GM23338 (cell line): ENCODE data around the gene DNAJC8. TPM values are rescaled to one million over a fixed set of nuclear protein-coding genes. Genes with fewer than 3 reads are reported as not detected.

Experiments
- ATAC-seq: fragments of 200-7000 bp; cut with Tn5 transposase; 3 replicates; pipeline ENCODE4 v1.9.1; 2020
- DNase-seq: peaks from one replicate; pipeline ENCODE4 v3.0.0-alpha.2; 2015; ENCODE audit warnings: low spot score
- H2AFZ ChIP-seq: fragments of 200-600 bp; sonication (generic); 2 replicates; pipeline ENCODE4 v1.8.0; 2016; ENCODE audit warnings: antibody characterized with exemption, mild to moderate bottlenecking, moderate library complexity
- H3F3A ChIP-seq: fragments of 200-600 bp; sonication (generic); replicated peaks from 2 replicates; pipeline ENCODE4 v1.8.0; 2017; ENCODE audit warnings: antibody characterized with exemption, mixed run types, low read depth
- H3K27ac ChIP-seq: fragments of 200-600 bp; sonication (generic); 2 replicates; pipeline ENCODE4 v1.6.1; 2016; ENCODE audit warnings: low read depth
- H3K27me3 ChIP-seq: fragments of 200-600 bp; sonication (generic); 2 replicates; pipeline ENCODE4 v1.8.0; 2016; ENCODE audit warnings: mild to moderate bottlenecking, mixed run types, moderate library complexity; ENCODE audit not compliant: insufficient read depth
- H3K36me3 ChIP-seq: fragments of 200-600 bp; sonication (generic); 2 replicates; pipeline ENCODE4 v1.8.0; 2016; ENCODE audit warnings: mild to moderate bottlenecking; ENCODE audit not compliant: insufficient read depth
- H3K4me1 ChIP-seq: fragments of 200-600 bp; sonication (generic); 2 replicates; pipeline ENCODE4 v1.8.0; 2016; ENCODE audit warnings: mild to moderate bottlenecking, moderate library complexity; ENCODE audit not compliant: insufficient read depth
- H3K4me2 ChIP-seq: fragments of 200-600 bp; sonication (generic); 2 replicates; pipeline ENCODE4 v1.7.1; 2017; ENCODE audit warnings: mixed run types
- H3K4me3 ChIP-seq: fragments of 200-600 bp; sonication (generic); 2 replicates; pipeline ENCODE4 v1.6.1; 2016; ENCODE audit warnings: mixed run types
- H3K79me2 ChIP-seq: fragments of 200-600 bp; sonication (generic); replicated peaks from 2 replicates; pipeline ENCODE4 v1.8.0; 2017; ENCODE audit warnings: mild to moderate bottlenecking; ENCODE audit not compliant: insufficient read depth
- H3K9me2 ChIP-seq: fragments of 200-600 bp; sonication (generic); 2 replicates; pipeline ENCODE4 v1.8.0; 2017; ENCODE audit not compliant: insufficient read depth
- H4K20me1 ChIP-seq: fragments of 200-600 bp; sonication (generic); replicated peaks from 2 replicates; pipeline ENCODE4 v1.8.0; 2017; ENCODE audit warnings: mild to moderate bottlenecking; ENCODE audit not compliant: insufficient read depth
- H3K27ac Mint-ChIP-seq: 2 replicates; pipeline ENCODE4 v1.8.0; 2020; ENCODE audit warnings: inconsistent platforms, mild to moderate bottlenecking, moderate library complexity, mixed read lengths
- H3K27me3 Mint-ChIP-seq: 3 replicates; pipeline ENCODE4 v1.8.0; 2022; ENCODE audit warnings: low read depth, mild to moderate bottlenecking, moderate library complexity, mixed read lengths, inconsistent platforms; ENCODE audit not compliant: insufficient read depth, poor library complexity
- H3K36me3 Mint-ChIP-seq: 3 replicates; pipeline ENCODE4 v1.8.0; 2021; ENCODE audit warnings: low read depth, mild to moderate bottlenecking, inconsistent platforms, moderate library complexity, mixed read lengths
- H3K4me1 Mint-ChIP-seq: 3 replicates; pipeline ENCODE4 v1.8.0; 2020; ENCODE audit warnings: mild to moderate bottlenecking, inconsistent platforms, mixed read lengths
- H3K4me3 Mint-ChIP-seq: 3 replicates; pipeline ENCODE4 v1.8.0; 2021; ENCODE audit warnings: moderate library complexity, mild to moderate bottlenecking, inconsistent platforms, mixed read lengths
- H3K9me3 Mint-ChIP-seq: 3 replicates; pipeline ENCODE4 v1.8.0; 2020; ENCODE audit warnings: moderate library complexity, mild to moderate bottlenecking, inconsistent platforms, mixed read lengths
- CREB1 ChIP-seq: fragments of 250-450 bp; sonication (Bioruptor Pico); IDR thresholded peaks from 2 replicates; pipeline ENCODE4 v1.5.0; 2020; ENCODE audit warnings: low read depth, mild to moderate bottlenecking, moderate library complexity
- CTCF ChIP-seq, 2 experiments: fragments of 200-600 bp in 1 of 2; sonication (generic) in 1 of 2; conservative IDR thresholded peaks; 2 replicates each; pipeline versions ENCODE4 v1.5.1 to v1.6.1; 2016 to 2017; ENCODE audit warnings: antibody characterized with exemption in 2 of 2, low read depth in 2 of 2, mild to moderate bottlenecking in 2 of 2, moderate library complexity in 1 of 2
- ETS1 ChIP-seq: IDR thresholded peaks from 2 replicates; pipeline ENCODE4 v1.6.1; 2016; ENCODE audit warnings: antibody characterized with exemption
- EZH2 ChIP-seq: fragments of 200-600 bp; sonication (generic); IDR thresholded peaks from one replicate; pipeline ENCODE4 v1.8.0; 2017; ENCODE audit warnings: antibody characterized with exemption, mild to moderate bottlenecking, low read depth; ENCODE audit not compliant: unreplicated experiment
- JUNB ChIP-seq: IDR thresholded peaks from one replicate; pipeline ENCODE4 v1.6.1; 2016; ENCODE audit warnings: antibody characterized with exemption; ENCODE audit not compliant: unreplicated experiment
- NANOG ChIP-seq: IDR thresholded peaks from 2 replicates; pipeline ENCODE4 v1.6.1; 2016; ENCODE audit warnings: antibody characterized with exemption, borderline replicate concordance
- POLR2AphosphoS5 ChIP-seq: IDR thresholded peaks from 2 replicates; pipeline ENCODE4 v1.6.1; 2016; ENCODE audit warnings: antibody characterized with exemption, low read depth
- STAT1 ChIP-seq: IDR thresholded peaks from one replicate; pipeline ENCODE4 v1.6.1; 2016; ENCODE audit warnings: antibody characterized with exemption; ENCODE audit not compliant: unreplicated experiment
- ZNF114 ChIP-seq: fragments of 250-450 bp; sonication (Bioruptor Pico); IDR thresholded peaks from 2 replicates; pipeline ENCODE4 v1.5.0; 2020; ENCODE audit warnings: mild to moderate bottlenecking, moderate library complexity
- ZNF331 ChIP-seq: fragments of 250-450 bp; sonication (Bioruptor Pico); IDR thresholded peaks from 2 replicates; pipeline ENCODE4 v1.5.0; 2020; ENCODE audit warnings: low read depth, mild to moderate bottlenecking, moderate library complexity
- polyA plus RNA-seq: library from polyadenylated mRNA; unstranded; fragments of >200 nt; fragmentation: Nextera tagmentation; extraction: Ambion mirVana; gene quantifications from 2 replicates; pipeline ENCODE4 v1.2.1, GENCODE V29; 2016
- total RNA-seq: library from RNA; depleted of rRNA; stranded (reverse); fragments of >200 nt; shearing (Covaris generic); gene quantifications from 2 replicates; pipeline ENCODE4 v1.2.3, GENCODE V29; 2014
- TF ChIP-seq, protein P1 (sequence below): fragments of 250-450 bp; sonication (Bioruptor Pico); IDR thresholded peaks from 2 replicates; pipeline ENCODE4 v1.5.0; 2020; ENCODE audit warnings: mild to moderate bottlenecking, moderate library complexity
- TF ChIP-seq, protein P2 (sequence below): IDR thresholded peaks from one replicate; pipeline ENCODE4 v1.6.1; 2018; ENCODE audit warnings: antibody characterized with exemption; ENCODE audit not compliant: unreplicated experiment

Gene DNAJC8
- total and polyA plus RNA-seq, 2 experiments from 2014 or later, result 67.3 to 210 TPM

DNA sequence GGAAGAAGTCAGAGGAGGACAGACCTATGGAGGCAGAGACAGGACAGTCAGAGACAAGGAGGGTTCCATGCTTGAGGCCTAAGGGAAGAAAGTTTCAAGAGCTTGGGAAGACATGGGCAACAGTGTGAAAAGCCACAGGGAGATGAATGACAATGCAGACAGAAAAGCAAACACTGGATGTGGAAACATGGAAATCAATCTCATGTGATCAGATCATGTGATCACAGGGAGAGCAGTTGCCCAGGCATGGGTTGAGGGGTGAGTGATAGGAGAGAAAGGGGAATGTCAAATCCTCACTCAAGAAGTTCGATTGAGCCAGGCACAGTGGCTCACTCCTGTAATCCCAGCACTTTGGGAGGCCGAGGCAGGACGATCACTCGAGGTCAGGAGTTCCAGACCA, 73.6 kb downstream of the DNAJC8 start:
- H3K4me2 ChIP-seq, result no peak overlapping the region
- Mint-ChIP-seq H3K4me1 (peaks cover 3% of the 10 kb centered on the region), H3K9me3 (no peaks in the 10 kb centered on the region), H3K27me3 (peaks cover 7% of the 10 kb centered on the region), H3K4me3 (no peak overlapping the region), H3K27ac (no peak overlapping the region), H3K36me3 (no peaks in the 10 kb centered on the region)
- H3K36me3 ChIP-seq, result no peaks in the 10 kb centered on the region
- H2AFZ ChIP-seq, result no peak overlapping the region
- no peaks in the 10 kb centered on the region for H4K20me1 ChIP-seq
- H3K27ac ChIP-seq, result no peak overlapping the region
- H3K9me2 ChIP-seq, result no peaks in the 10 kb centered on the region
- no peaks in the 10 kb centered on the region for H3K27me3 ChIP-seq
- DNase-seq (no peak), ATAC-seq (no peak)
- TF ChIP-seq, protein P1, sequence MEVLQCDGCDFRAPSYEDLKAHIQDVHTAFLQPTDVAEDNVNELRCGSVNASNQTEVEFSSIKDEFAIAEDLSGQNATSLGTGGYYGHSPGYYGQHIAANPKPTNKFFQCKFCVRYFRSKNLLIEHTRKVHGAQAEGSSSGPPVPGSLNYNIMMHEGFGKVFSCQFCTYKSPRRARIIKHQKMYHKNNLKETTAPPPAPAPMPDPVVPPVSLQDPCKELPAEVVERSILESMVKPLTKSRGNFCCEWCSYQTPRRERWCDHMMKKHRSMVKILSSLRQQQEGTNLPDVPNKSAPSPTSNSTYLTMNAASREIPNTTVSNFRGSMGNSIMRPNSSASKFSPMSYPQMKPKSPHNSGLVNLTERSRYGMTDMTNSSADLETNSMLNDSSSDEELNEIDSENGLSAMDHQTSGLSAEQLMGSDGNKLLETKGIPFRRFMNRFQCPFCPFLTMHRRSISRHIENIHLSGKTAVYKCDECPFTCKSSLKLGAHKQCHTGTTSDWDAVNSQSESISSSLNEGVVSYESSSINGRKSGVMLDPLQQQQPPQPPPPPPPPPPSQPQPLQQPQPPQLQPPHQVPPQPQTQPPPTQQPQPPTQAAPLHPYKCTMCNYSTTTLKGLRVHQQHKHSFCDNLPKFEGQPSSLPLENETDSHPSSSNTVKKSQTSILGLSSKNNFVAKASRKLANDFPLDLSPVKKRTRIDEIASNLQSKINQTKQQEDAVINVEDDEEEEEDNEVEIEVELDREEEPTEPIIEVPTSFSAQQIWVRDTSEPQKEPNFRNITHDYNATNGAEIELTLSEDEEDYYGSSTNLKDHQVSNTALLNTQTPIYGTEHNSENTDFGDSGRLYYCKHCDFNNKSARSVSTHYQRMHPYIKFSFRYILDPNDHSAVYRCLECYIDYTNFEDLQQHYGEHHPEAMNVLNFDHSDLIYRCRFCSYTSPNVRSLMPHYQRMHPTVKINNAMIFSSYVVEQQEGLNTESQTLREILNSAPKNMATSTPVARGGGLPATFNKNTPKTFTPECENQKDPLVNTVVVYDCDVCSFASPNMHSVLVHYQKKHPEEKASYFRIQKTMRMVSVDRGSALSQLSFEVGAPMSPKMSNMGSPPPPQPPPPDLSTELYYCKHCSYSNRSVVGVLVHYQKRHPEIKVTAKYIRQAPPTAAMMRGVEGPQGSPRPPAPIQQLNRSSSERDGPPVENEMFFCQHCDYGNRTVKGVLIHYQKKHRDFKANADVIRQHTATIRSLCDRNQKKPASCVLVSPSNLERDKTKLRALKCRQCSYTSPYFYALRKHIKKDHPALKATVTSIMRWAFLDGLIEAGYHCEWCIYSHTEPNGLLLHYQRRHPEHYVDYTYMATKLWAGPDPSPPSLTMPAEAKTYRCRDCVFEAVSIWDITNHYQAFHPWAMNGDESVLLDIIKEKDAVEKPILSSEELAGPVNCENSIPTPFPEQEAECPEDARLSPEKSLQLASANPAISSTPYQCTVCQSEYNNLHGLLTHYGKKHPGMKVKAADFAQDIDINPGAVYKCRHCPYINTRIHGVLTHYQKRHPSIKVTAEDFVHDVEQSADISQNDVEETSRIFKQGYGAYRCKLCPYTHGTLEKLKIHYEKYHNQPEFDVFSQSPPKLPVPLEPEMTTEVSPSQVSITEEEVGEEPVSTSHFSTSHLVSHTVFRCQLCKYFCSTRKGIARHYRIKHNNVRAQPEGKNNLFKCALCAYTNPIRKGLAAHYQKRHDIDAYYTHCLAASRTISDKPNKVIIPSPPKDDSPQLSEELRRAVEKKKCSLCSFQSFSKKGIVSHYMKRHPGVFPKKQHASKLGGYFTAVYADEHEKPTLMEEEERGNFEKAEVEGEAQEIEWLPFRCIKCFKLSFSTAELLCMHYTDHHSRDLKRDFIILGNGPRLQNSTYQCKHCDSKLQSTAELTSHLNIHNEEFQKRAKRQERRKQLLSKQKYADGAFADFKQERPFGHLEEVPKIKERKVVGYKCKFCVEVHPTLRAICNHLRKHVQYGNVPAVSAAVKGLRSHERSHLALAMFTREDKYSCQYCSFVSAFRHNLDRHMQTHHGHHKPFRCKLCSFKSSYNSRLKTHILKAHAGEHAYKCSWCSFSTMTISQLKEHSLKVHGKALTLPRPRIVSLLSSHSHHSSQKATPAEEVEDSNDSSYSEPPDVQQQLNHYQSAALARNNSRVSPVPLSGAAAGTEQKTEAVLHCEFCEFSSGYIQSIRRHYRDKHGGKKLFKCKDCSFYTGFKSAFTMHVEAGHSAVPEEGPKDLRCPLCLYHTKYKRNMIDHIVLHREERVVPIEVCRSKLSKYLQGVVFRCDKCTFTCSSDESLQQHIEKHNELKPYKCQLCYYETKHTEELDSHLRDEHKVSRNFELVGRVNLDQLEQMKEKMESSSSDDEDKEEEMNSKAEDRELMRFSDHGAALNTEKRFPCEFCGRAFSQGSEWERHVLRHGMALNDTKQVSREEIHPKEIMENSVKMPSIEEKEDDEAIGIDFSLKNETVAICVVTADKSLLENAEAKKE (CRISPR knock-in tag), result no peak
- TF ChIP-seq POLR2AphosphoS5, result no peak
- no peak for TF ChIP-seq JUNB
- no peak for TF ChIP-seq CREB1 (CRISPR knock-in tag)
- no peak for TF ChIP-seq ZNF114 (CRISPR knock-in tag)
- TF ChIP-seq ETS1, result no peak
- TF ChIP-seq ZNF331, result no peak
- no peak for TF ChIP-seq CTCF (conservative IDR thresholded peaks at IDR 0.05; ENCODE audit: low read depth in 2 of 2)
- no peak for TF ChIP-seq STAT1
- TF ChIP-seq, protein P2, sequence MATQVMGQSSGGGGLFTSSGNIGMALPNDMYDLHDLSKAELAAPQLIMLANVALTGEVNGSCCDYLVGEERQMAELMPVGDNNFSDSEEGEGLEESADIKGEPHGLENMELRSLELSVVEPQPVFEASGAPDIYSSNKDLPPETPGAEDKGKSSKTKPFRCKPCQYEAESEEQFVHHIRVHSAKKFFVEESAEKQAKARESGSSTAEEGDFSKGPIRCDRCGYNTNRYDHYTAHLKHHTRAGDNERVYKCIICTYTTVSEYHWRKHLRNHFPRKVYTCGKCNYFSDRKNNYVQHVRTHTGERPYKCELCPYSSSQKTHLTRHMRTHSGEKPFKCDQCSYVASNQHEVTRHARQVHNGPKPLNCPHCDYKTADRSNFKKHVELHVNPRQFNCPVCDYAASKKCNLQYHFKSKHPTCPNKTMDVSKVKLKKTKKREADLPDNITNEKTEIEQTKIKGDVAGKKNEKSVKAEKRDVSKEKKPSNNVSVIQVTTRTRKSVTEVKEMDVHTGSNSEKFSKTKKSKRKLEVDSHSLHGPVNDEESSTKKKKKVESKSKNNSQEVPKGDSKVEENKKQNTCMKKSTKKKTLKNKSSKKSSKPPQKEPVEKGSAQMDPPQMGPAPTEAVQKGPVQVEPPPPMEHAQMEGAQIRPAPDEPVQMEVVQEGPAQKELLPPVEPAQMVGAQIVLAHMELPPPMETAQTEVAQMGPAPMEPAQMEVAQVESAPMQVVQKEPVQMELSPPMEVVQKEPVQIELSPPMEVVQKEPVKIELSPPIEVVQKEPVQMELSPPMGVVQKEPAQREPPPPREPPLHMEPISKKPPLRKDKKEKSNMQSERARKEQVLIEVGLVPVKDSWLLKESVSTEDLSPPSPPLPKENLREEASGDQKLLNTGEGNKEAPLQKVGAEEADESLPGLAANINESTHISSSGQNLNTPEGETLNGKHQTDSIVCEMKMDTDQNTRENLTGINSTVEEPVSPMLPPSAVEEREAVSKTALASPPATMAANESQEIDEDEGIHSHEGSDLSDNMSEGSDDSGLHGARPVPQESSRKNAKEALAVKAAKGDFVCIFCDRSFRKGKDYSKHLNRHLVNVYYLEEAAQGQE, result no peak
- no peak for TF ChIP-seq EZH2
- no peak for TF ChIP-seq NANOG
- no peak overlapping the region for H3K4me3 ChIP-seq
- H3K79me2 ChIP-seq, result no peaks in the 10 kb centered on the region
- no peaks in the 10 kb centered on the region for H3K4me1 ChIP-seq
- no peaks in the 10 kb centered on the region for H3F3A ChIP-seq
